Pancreas (tissue), 10 donors: ENCODE results near the gene B4GALT5. TPM values are rescaled to one million over a fixed set of nuclear protein-coding genes. Genes with fewer than 3 reads are reported as not detected.
A peak's percentile ranks its signal among the peaks of the same experiment; 100 is the strongest.

ENCODE experiments used
- ATAC-seq, 4 donors: fragments of 200-7000 bp; cut with Tn5 transposase; one replicate each; pipeline versions ENCODE4 v1.8.0 to v1.9.1; 2020; ENCODE audit warnings: mild to moderate bottlenecking in 4 of 4, moderate library complexity in 4 of 4
- DNase-seq, 6 donors: peaks; one replicate each; pipeline ENCODE4 v3.0.0-alpha.2; 2020
- FAIRE-seq: peaks from 2 replicates; lab custom pipeline; 2012; peaks lifted over from hg19 to GRCh38; lab: Jason Lieb, UNC
- H3K27ac ChIP-seq, 4 donors: fragments of 200-600 bp; sonication (generic); 1 replicate in 3 of 4; 2 replicates in 1 of 4; pipeline versions ENCODE4 v1.5.0 to v1.8.0; 2020
- H3K27me3 ChIP-seq, 4 donors: fragments of 200-600 bp; one replicate each; pipeline ENCODE4 v1.8.0; 2021
- H3K36me3 ChIP-seq, 3 donors: fragments of 200-600 bp; sonication (generic) in 1 of 3; one replicate each; pipeline versions ENCODE4 v1.5.0 to v1.8.0; 2020 to 2021
- H3K4me1 ChIP-seq, 3 donors: fragments of 200-600 bp; one replicate each; pipeline ENCODE4 v1.8.0; 2021
- H3K4me3 ChIP-seq, 4 donors: fragments of 200-600 bp; sonication (generic) in 2 of 4; one replicate each; pipeline versions ENCODE4 v1.5.0 to v1.8.0; 2020 to 2021
- H3K9me3 ChIP-seq, 4 donors: fragments of 200-600 bp; one replicate each; pipeline ENCODE4 v1.8.0; 2021
- CTCF ChIP-seq, 4 donors: fragments of 200-600 bp; sonication (generic) in 3 of 4; IDR thresholded peaks; one replicate each; pipeline versions ENCODE4 v1.5.0 to v1.8.0; 2021; ENCODE audit warnings: antibody characterized with exemption in 4 of 4
- WGBS, 2 donors: extraction: QIAGEN DNeasy Blood & Tissue Kit; methylation state at CpG; one replicate each; pipeline ENCODE4 v1.1.7; 2013; 5-methylcytosine and 5-hydroxymethylcytosine counted together
- intact Hi-C, 3 donors: fragments of 100-400 bp; cut with DNase I; formaldehyde crosslinking; loops; one replicate each; pipeline versions ENCODE4 v1.11.1 to v1.14.2; 2022
- polyA plus RNA-seq, 2 donors: library from polyadenylated mRNA; stranded (reverse); fragments of 200-250 nt; gene quantifications; one replicate each; pipeline ENCODE4 v1.2.3, GENCODE V29; 2013
- total RNA-seq, 6 donors: library from RNA; stranded (reverse); fragmentation: NEBNext Ultra II Directional in 4 of 6; extraction: Animal tissue kit (Norgen Biotek cat#: 25700) in 4 of 6; gene quantifications; one replicate each; pipeline versions ENCODE4 v1.2.1 to v1.2.4, GENCODE V29; 2021 to 2023
- donor health status: healthy with polysubstance abuse.
- donor health status: DM: no; HTN: no; CAD: no; lungs with moderate emphysema.
- donor health status: DM: no; HTN: no; CAD: no.
- donor health status: control.
- donor health status: control.
- donor health status: Bipolar disorder and iron deficiency.
- donor health status: DM: yes; HTN: yes; CAD: no.
- donor health status: DM: no; HTN: no; CAD: no.
- donor health status: DM: no; HTN: no; CAD: no.
- donor health status: DM: yes; HTN: yes; CAD: no.

B4GALT5 gene
- total and polyA plus RNA-seq, 8 donors, result 5.1 to 28.2 (median 8.8) TPM

- peak; percentile 7 to 52 (median 26) for ATAC-seq
- Histone ChIP-seq H3K36me3 (no peaks in the 10 kb centered on the region), H3K4me1 (peaks cover 22 to 76% (median 55%) of the 10 kb centered on the region in 3 donors), H3K9me3 (no peaks in the 10 kb centered on the region), H3K27me3 (no peaks in the 10 kb centered on the region), H3K27ac (peak overlapping the region; percentile 13 to 76 (median 57)), H3K4me3 (no peak overlapping the region)
- 44 to 48% methylated on average over 11 of the region's 11 CpGs for WGBS, 2 donors
- intact Hi-C loops, result no loop called here
- DNase-seq, result no peak
- FAIRE-seq, result no peak
- no peak for TF ChIP-seq CTCF (IDR thresholded peaks at IDR 0.05)
Measured at GRCh38 chr20:49677777-49678758, 35.6 kb downstream of the B4GALT5 start.

GRCh38 chr20:49676581-49677291 lies 36.9 kb downstream of the B4GALT5 start:
- FAIRE-seq (no peak), ATAC-seq (peak in 3 of 4 donors; percentile 19 to 43 (median 34)), DNase-seq (no peak)
- Histone ChIP-seq H3K4me3 (no peak overlapping the region), H3K36me3 (no peaks in the 10 kb centered on the region), H3K27ac (peak overlapping the region in 2 of 4 donors; percentile 75 to 76), H3K27me3 (no peaks in the 10 kb centered on the region), H3K9me3 (no peaks in the 10 kb centered on the region), H3K4me1 (peaks cover 26 to 79% (median 65%) of the 10 kb centered on the region in 3 donors)
- WGBS, 2 donors, result 71 to 73% methylated on average over 6 of the region's 6 CpGs
- intact Hi-C loops, result no loop called here
- no peak for TF ChIP-seq CTCF (IDR thresholded peaks at IDR 0.05)

GRCh38 chr20:49675368-49676151 lies 38.1 kb downstream of the B4GALT5 start:
- Histone ChIP-seq H3K9me3 (no peaks in the 10 kb centered on the region), H3K27me3 (no peaks in the 10 kb centered on the region), H3K4me3 (peak overlapping the region in 1 of 4 donors; percentile 3), H3K36me3 (no peaks in the 10 kb centered on the region), H3K27ac (peak overlapping the region in 3 of 4 donors; percentile 39 to 76 (median 75)), H3K4me1 (peaks cover 28 to 76% (median 75%) of the 10 kb centered on the region in 3 donors)
- DNase-seq (no peak), FAIRE-seq (no peak), ATAC-seq (peak; percentile 19 to 48 (median 34))
- intact Hi-C loops, result no loop called here
- WGBS, 2 donors, result 43 to 53% methylated on average over 9 of the region's 9 CpGs
- no peak for TF ChIP-seq CTCF (IDR thresholded peaks at IDR 0.05)

GRCh38 chr20:49674383-49675352 lies 39.0 kb downstream of the B4GALT5 start:
- 62 to 74% methylated on average over 10 of the region's 10 CpGs for WGBS, 2 donors

More at GRCh38 chr20:49674383-49675352, 39.0 kb downstream of the B4GALT5 start:
- TF ChIP-seq CTCF (IDR thresholded peaks at IDR 0.05), result no peak
- Histone ChIP-seq H3K9me3 (no peaks in the 10 kb centered on the region), H3K4me3 (peak overlapping the region in 1 of 4 donors; percentile 3), H3K27ac (peak overlapping the region; percentile 33 to 76 (median 57)), H3K27me3 (no peaks in the 10 kb centered on the region), H3K4me1 (peaks cover 31 to 76% (median 69%) of the 10 kb centered on the region in 3 donors), H3K36me3 (no peaks in the 10 kb centered on the region)
- ATAC-seq (peak; percentile 59 to 69 (median 67)), DNase-seq (no peak), FAIRE-seq (no peak)
- intact Hi-C loops, result no loop called here
